Activated naive CD8-positive, alpha-beta T cell treated with anti-CD3 and anti-CD28 coated beads, Interleukin-2, amount 50 U/mL, for 16 hours (primary cell): ENCODE data around the gene TEX2.
"Not testable (repeated sequence)": the region's sequence is repeated elsewhere in the genome, so short reads cannot be mapped to it uniquely, and the experiment has no call there.

Source experiments
- DNase-seq: peaks from one replicate; pipeline ENCODE4 v3.0.0-alpha.2; 2020; ENCODE audit warnings: low read depth, low spot score

Gene TEX2

GRCh38 chr17:64212122-64212521 is 50.9 kb downstream of the TEX2 start:
- no peak for DNase-seq

GRCh38 chr17:64209983-64210382 is 53.1 kb downstream of the TEX2 start:
- DNase-seq, result no peak

- no peak for DNase-seq
Observed at GRCh38 chr17:64209356-64209941, 53.6 kb downstream of the TEX2 start.

GRCh38 chr17:64208656-64209055 is 54.4 kb downstream of the TEX2 start:
- not testable (repeated sequence) for DNase-seq

- DNase-seq, result no peak
Observed at GRCh38 chr17:64205804-64206203, 57.3 kb downstream of the TEX2 start.

GRCh38 chr17:64203630-64204029 is 59.4 kb downstream of the TEX2 start:
- DNase-seq, result no peak

- DNase-seq, result no peak
Observed at GRCh38 chr17:64202683-64203344, 60.2 kb downstream of the TEX2 start.

GRCh38 chr17:64200080-64201032 is 62.7 kb downstream of the TEX2 start:
- DNase-seq, result no peak

- no peak for DNase-seq
Observed at GRCh38 chr17:64198331-64199090, 64.5 kb downstream of the TEX2 start.

- DNase-seq, result no peak
Observed at GRCh38 chr17:64196601-64197000, 66.5 kb downstream of the TEX2 start.

GRCh38 chr17:64193561-64193960 is 69.5 kb downstream of the TEX2 start:
- no peak for DNase-seq

- DNase-seq, result no peak
Observed at GRCh38 chr17:64192589-64192988, 70.5 kb downstream of the TEX2 start.

- DNase-seq, result no peak
Observed at GRCh38 chr17:64190472-64190871, 72.6 kb downstream of the TEX2 start.

- DNase-seq, result no peak
Observed at GRCh38 chr17:64188088-64188487, 75.0 kb downstream of the TEX2 start.

- DNase-seq, result no peak
Observed at GRCh38 chr17:64187093-64187895, 75.8 kb downstream of the TEX2 start.

- DNase-seq, result no peak
Observed at GRCh38 chr17:64186171-64187092, 76.6 kb downstream of the TEX2 start.

GRCh38 chr17:64185557-64185956 is 77.5 kb downstream of the TEX2 start:
- DNase-seq, result not testable (repeated sequence)

GRCh38 chr17:64185101-64185500 is 78.0 kb downstream of the TEX2 start:
- DNase-seq, result no peak

GRCh38 chr17:64183815-64184214 is 79.2 kb downstream of the TEX2 start:
- no peak for DNase-seq
